GM19467 (cell line): ENCODE results near the gene PPL.
"Not testable (repeated sequence)": the region's sequence is repeated elsewhere in the genome, so short reads cannot be mapped to it uniquely, and the experiment has no call there.

Experiments
- ATAC-seq: cut with Tn5 transposase; IDR thresholded peaks from one replicate; pipeline ENCODE4 v1.9.1; 2021; ENCODE audit warnings: mild to moderate bottlenecking, moderate library complexity; ENCODE audit not compliant: unreplicated experiment

PPL gene

GRCh38 chr16:4960579-4960978 lies 23.6 kb upstream of the PPL start:
- no peak for ATAC-seq

- no peak for ATAC-seq
Measured at GRCh38 chr16:4958510-4959438, 21.8 kb upstream of the PPL start.

- peak; percentile 71 for ATAC-seq
Measured at GRCh38 chr16:4957720-4958509, 21.0 kb upstream of the PPL start, which contains the start of gene SEC14L5. Gene SEC14L5 (plus strand): TSS chr16:4958330. CDS start chr16:4959324, 994 bp downstream.

GRCh38 chr16:4957420-4957719 lies 20.4 kb upstream of the PPL start:
- ATAC-seq = no peak

- no peak for ATAC-seq
Measured at GRCh38 chr16:4954714-4955113, 17.8 kb upstream of the PPL start.

GRCh38 chr16:4951583-4951982 lies 14.6 kb upstream of the PPL start:
- ATAC-seq = not testable (repeated sequence)

- ATAC-seq = no peak
Measured at GRCh38 chr16:4949986-4950385, 13.0 kb upstream of the PPL start.

GRCh38 chr16:4948903-4949766 lies 12.2 kb upstream of the PPL start:
- no peak for ATAC-seq

GRCh38 chr16:4947722-4948503 lies 11.0 kb upstream of the PPL start:
- ATAC-seq = no peak

- ATAC-seq = no peak
Measured at GRCh38 chr16:4946917-4947316, 10.0 kb upstream of the PPL start.

GRCh38 chr16:4945560-4946502 lies 8.9 kb upstream of the PPL start:
- ATAC-seq = no peak

- no peak for ATAC-seq
Measured at GRCh38 chr16:4944333-4945281, 7.7 kb upstream of the PPL start.

GRCh38 chr16:4942481-4942880 lies 5.5 kb upstream of the PPL start:
- no peak for ATAC-seq

- ATAC-seq = no peak
Measured at GRCh38 chr16:4940719-4941118, 3.8 kb upstream of the PPL start.

- ATAC-seq = no peak
Measured at GRCh38 chr16:4938683-4939030, 1.7 kb upstream of the PPL start.

- ATAC-seq = no peak
Measured at GRCh38 chr16:4937782-4938682, 1.1 kb upstream of the PPL start.
